GM12874 (cell line): ENCODE measurements around the gene ABAT.

ENCODE experiments used
- CTCF ChIP-seq: IDR thresholded peaks from 2 replicates; pipeline ENCODE4 v1.5.1; 2011; ENCODE audit warnings: low read depth, mild to moderate bottlenecking, control low read depth, low read length, moderate library complexity; ENCODE audit not compliant: insufficient read depth

ABAT gene

GRCh38 chr16:8812162-8812843 is 137.9 kb downstream of the ABAT start:
- TF ChIP-seq CTCF, result no peak

GRCh38 chr16:8814095-8814806 is 139.8 kb downstream of the ABAT start:
- TF ChIP-seq CTCF, result no peak

GRCh38 chr16:8816967-8817655 is 142.7 kb downstream of the ABAT start:
- TF ChIP-seq CTCF, result no peak

- no peak for TF ChIP-seq CTCF
Observed at GRCh38 chr16:8818504-8819270, 144.3 kb downstream of the ABAT start.

- TF ChIP-seq CTCF, result no peak
Observed at GRCh38 chr16:8819411-8820034, 145.1 kb downstream of the ABAT start.

GRCh38 chr16:8822403-8822802 is 148.0 kb downstream of the ABAT start:
- TF ChIP-seq CTCF, result no peak
